NCI-H446 (cell line): ENCODE measurements around the gene RABGEF1.
"Not testable (repeated sequence)": the region's sequence is repeated elsewhere in the genome, so short reads cannot be mapped to it uniquely, and the experiment has no call there.

ENCODE experiments used
- DNase-seq, 2 experiments: peaks; one replicate each; lab custom pipeline; 2025; lab: John Stamatoyannopoulos, UW

RABGEF1 gene

GRCh38 chr7:66765322-66766025, 24.9 kb downstream of the RABGEF1 start:
- DNase-seq: not testable (repeated sequence)

- DNase-seq: no peak
Observed at GRCh38 chr7:66766041-66766440, 25.5 kb downstream of the RABGEF1 start.

GRCh38 chr7:66767486-66767885, 27.0 kb downstream of the RABGEF1 start:
- DNase-seq: not testable (repeated sequence)

GRCh38 chr7:66768865-66769832, 28.6 kb downstream of the RABGEF1 start:
- no peak for DNase-seq

GRCh38 chr7:66769833-66770512, 29.4 kb downstream of the RABGEF1 start:
- no peak for DNase-seq

- no peak for DNase-seq
Observed at GRCh38 chr7:66771795-66772194, 31.3 kb downstream of the RABGEF1 start.

GRCh38 chr7:66773744-66774143, 33.2 kb downstream of the RABGEF1 start:
- DNase-seq: not testable (repeated sequence)

- not testable (repeated sequence) for DNase-seq
Observed at GRCh38 chr7:66776383-66776782, 35.9 kb downstream of the RABGEF1 start.

- no peak for DNase-seq
Observed at GRCh38 chr7:66776800-66777442, 36.4 kb downstream of the RABGEF1 start.

GRCh38 chr7:66778201-66778600, 37.7 kb downstream of the RABGEF1 start:
- DNase-seq: no peak

- DNase-seq: no peak
Observed at GRCh38 chr7:66779669-66780409, 39.3 kb downstream of the RABGEF1 start.

- DNase-seq: no peak
Observed at GRCh38 chr7:66781408-66782090, 41.0 kb downstream of the RABGEF1 start.

- not testable (repeated sequence) for DNase-seq
Observed at GRCh38 chr7:66782875-66783274, 42.3 kb downstream of the RABGEF1 start.

- DNase-seq: not testable (repeated sequence)
Observed at GRCh38 chr7:66783887-66784595, 43.5 kb downstream of the RABGEF1 start.

GRCh38 chr7:66790196-66790595, 49.7 kb downstream of the RABGEF1 start:
- peak; percentile 12 to 30 for DNase-seq

- DNase-seq: no peak
Observed at GRCh38 chr7:66790725-66791124, 50.2 kb downstream of the RABGEF1 start.

- no peak for DNase-seq
Observed at GRCh38 chr7:66800591-66800990, 60.1 kb downstream of the RABGEF1 start.

- DNase-seq: no peak
Observed at GRCh38 chr7:66804001-66804400, 63.5 kb downstream of the RABGEF1 start.

- no peak for DNase-seq
Observed at GRCh38 chr7:66807736-66808135, 67.2 kb downstream of the RABGEF1 start.

GRCh38 chr7:66810716-66811115, 70.2 kb downstream of the RABGEF1 start:
- no peak for DNase-seq
